ENCODE data around the gene DGLUCY. TPM values are rescaled to one million over a fixed set of nuclear protein-coding genes. Genes with fewer than 3 reads are reported as not detected.

DGLUCY gene
- total and polyA plus RNA-seq, 7 donors: 20.4 to 135 (median 77.5) TPM

- 90 to 93% (median 93%) methylated on average over 60 to 63 of the region's 63 CpGs for WGBS, 3 donors
- no peaks in the 10 kb centered on the region for H3K4me1 ChIP-seq
- H3K27me3 ChIP-seq (ENCODE audit: insufficient read depth in 3 of 3, low read length in 2 of 3): no peaks in the 10 kb centered on the region
- peaks cover 0 to 15% of the 10 kb centered on the region in 2 donors for H3K36me3 ChIP-seq (ENCODE audit: insufficient read depth in 1 of 2, low read depth in 1 of 2)
- ATAC-seq (peak in 3 of 4 donors; percentile 5 to 15 (median 9)), DNase-seq (peak; percentile 39 to 64)
- H3K4me3 ChIP-seq: no peak overlapping the region
- no peak overlapping the region for H3K27ac ChIP-seq
- TF ChIP-seq, protein P1, sequence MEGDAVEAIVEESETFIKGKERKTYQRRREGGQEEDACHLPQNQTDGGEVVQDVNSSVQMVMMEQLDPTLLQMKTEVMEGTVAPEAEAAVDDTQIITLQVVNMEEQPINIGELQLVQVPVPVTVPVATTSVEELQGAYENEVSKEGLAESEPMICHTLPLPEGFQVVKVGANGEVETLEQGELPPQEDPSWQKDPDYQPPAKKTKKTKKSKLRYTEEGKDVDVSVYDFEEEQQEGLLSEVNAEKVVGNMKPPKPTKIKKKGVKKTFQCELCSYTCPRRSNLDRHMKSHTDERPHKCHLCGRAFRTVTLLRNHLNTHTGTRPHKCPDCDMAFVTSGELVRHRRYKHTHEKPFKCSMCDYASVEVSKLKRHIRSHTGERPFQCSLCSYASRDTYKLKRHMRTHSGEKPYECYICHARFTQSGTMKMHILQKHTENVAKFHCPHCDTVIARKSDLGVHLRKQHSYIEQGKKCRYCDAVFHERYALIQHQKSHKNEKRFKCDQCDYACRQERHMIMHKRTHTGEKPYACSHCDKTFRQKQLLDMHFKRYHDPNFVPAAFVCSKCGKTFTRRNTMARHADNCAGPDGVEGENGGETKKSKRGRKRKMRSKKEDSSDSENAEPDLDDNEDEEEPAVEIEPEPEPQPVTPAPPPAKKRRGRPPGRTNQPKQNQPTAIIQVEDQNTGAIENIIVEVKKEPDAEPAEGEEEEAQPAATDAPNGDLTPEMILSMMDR (IDR thresholded peaks at IDR 0.05): no peak
- H3K9me3 ChIP-seq: peaks cover 3% of the 10 kb centered on the region
- intact Hi-C loops (cut with DNase I): no loop called here
These were observed 120.3 kb downstream of the DGLUCY start for GRCh38 chr14:91233936-91234790.

- Histone ChIP-seq H3K9me3 (peaks cover 3% of the 10 kb centered on the region), H3K36me3 (ENCODE audit: insufficient read depth in 1 of 2, low read depth in 1 of 2) (peaks cover 0 to 10% of the 10 kb centered on the region in 2 donors), H3K27ac (no peak overlapping the region), H3K4me1 (no peaks in the 10 kb centered on the region), H3K4me3 (no peak overlapping the region), H3K27me3 (ENCODE audit: insufficient read depth in 3 of 3, low read length in 2 of 3) (no peaks in the 10 kb centered on the region)
- intact Hi-C loops (cut with DNase I): no loop called here
- DNase-seq: no peak
- TF ChIP-seq, protein P1 (IDR thresholded peaks at IDR 0.05): no peak
- 95 to 97% (median 97%) methylated on average over 16 of the region's 16 CpGs for WGBS, 3 donors
- ATAC-seq: peak in 1 of 4 donors; percentile 2
These were observed 120.9 kb downstream of the DGLUCY start for GRCh38 chr14:91234791-91235114.

DNA sequence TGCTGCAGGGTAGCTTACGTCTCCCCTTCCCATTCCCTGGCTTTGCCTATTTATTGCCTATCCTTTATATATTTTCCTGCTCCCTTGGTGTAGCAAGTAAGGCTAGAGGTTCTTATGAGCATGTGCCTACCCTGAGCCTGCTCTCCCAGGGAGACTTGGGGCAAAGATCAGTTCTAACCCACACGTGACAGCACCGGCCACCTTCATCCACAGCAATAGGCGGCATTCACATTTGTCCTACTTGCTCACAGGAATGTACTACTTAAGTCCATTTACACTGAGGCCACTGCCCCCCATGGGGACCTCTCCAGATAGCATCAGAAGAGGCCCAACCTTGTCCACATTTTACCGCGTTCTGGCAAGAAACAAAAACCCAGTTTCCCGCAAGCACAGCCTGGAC, 122.0 kb downstream of the DGLUCY start:
- Histone ChIP-seq H3K4me3 (no peak overlapping the region), H3K27ac (no peak overlapping the region), H3K36me3 (ENCODE audit: insufficient read depth in 1 of 2, low read depth in 1 of 2) (no peaks in the 10 kb centered on the region), H3K9me3 (peaks cover 3% of the 10 kb centered on the region), H3K4me1 (no peaks in the 10 kb centered on the region), H3K27me3 (ENCODE audit: insufficient read depth in 3 of 3, low read length in 2 of 3) (no peaks in the 10 kb centered on the region)
- 86 to 91% (median 88%) methylated on average over 7 of the region's 7 CpGs for WGBS, 3 donors
- ATAC-seq (peak in 1 of 4 donors; percentile 3), DNase-seq (no peak)
- intact Hi-C loops (cut with DNase I): no loop called here
- TF ChIP-seq, protein P1 (IDR thresholded peaks at IDR 0.05): no peak

- Histone ChIP-seq H3K4me1 (no peaks in the 10 kb centered on the region), H3K27ac (no peak overlapping the region), H3K36me3 (ENCODE audit: insufficient read depth in 1 of 2, low read depth in 1 of 2) (no peaks in the 10 kb centered on the region), H3K27me3 (ENCODE audit: insufficient read depth in 3 of 3, low read length in 2 of 3) (no peaks in the 10 kb centered on the region), H3K9me3 (no peaks in the 10 kb centered on the region), H3K4me3 (no peak overlapping the region)
- intact Hi-C loops (cut with DNase I): no loop called here
- TF ChIP-seq, protein P1 (IDR thresholded peaks at IDR 0.05): no peak
- DNase-seq (no peak), ATAC-seq (no peak)
- WGBS, 3 donors: 84 to 87% (median 84%) methylated on average over 7 of the region's 7 CpGs
These were observed 123.3 kb downstream of the DGLUCY start for GRCh38 chr14:91237219-91237618.
